Effector memory CD8-positive, alpha-beta T cell (primary cell): ENCODE data around the gene ALDH3A1.
A peak's percentile ranks its signal among the peaks of the same experiment; 100 is the strongest.

Experiments
- ATAC-seq: fragments of 150-1000 bp; cut with Tn5 transposase; replicated peaks from 2 replicates; pipeline ENCODE4 v1.10.0; 2021; ENCODE audit warnings: mild to moderate bottlenecking, moderate library complexity
- DNase-seq, 3 experiments: peaks; one replicate each; pipeline ENCODE4 v3.0.0; 2021
- H3K27ac Mint-ChIP-seq, 2 donors: one replicate each; pipeline ENCODE4 v1.8.0; 2022; ENCODE audit warnings: mild to moderate bottlenecking in 2 of 2, mixed read lengths in 2 of 2, moderate library complexity in 2 of 2
- H3K27me3 Mint-ChIP-seq, 2 donors: one replicate each; pipeline ENCODE4 v1.8.0; 2022; ENCODE audit warnings: mixed read lengths in 2 of 2
- H3K36me3 Mint-ChIP-seq: one replicate; pipeline ENCODE4 v1.8.0; 2022; ENCODE audit warnings: mild to moderate bottlenecking, moderate library complexity, mixed read lengths; ENCODE audit not compliant: insufficient read depth
- H3K4me1 Mint-ChIP-seq, 2 donors: one replicate each; pipeline ENCODE4 v1.8.0; 2022; ENCODE audit warnings: low read depth in 2 of 2, mixed read lengths in 2 of 2
- H3K4me3 Mint-ChIP-seq, 2 donors: one replicate each; pipeline ENCODE4 v1.8.0; 2022; ENCODE audit warnings: mild to moderate bottlenecking in 2 of 2, mixed read lengths in 2 of 2, moderate library complexity in 2 of 2
- H3K9me3 Mint-ChIP-seq, 2 donors: one replicate each; pipeline ENCODE4 v1.8.0; 2022; ENCODE audit warnings: mixed read lengths in 2 of 2
- total RNA-seq, 9 experiments: gene quantifications; one replicate each; lab custom pipeline; 2026; lab: John Stamatoyannopoulos, UW

Gene ALDH3A1
- 0 to 0.11 (median 0) reads per million in 9 experiments for total RNA-seq

DNA sequence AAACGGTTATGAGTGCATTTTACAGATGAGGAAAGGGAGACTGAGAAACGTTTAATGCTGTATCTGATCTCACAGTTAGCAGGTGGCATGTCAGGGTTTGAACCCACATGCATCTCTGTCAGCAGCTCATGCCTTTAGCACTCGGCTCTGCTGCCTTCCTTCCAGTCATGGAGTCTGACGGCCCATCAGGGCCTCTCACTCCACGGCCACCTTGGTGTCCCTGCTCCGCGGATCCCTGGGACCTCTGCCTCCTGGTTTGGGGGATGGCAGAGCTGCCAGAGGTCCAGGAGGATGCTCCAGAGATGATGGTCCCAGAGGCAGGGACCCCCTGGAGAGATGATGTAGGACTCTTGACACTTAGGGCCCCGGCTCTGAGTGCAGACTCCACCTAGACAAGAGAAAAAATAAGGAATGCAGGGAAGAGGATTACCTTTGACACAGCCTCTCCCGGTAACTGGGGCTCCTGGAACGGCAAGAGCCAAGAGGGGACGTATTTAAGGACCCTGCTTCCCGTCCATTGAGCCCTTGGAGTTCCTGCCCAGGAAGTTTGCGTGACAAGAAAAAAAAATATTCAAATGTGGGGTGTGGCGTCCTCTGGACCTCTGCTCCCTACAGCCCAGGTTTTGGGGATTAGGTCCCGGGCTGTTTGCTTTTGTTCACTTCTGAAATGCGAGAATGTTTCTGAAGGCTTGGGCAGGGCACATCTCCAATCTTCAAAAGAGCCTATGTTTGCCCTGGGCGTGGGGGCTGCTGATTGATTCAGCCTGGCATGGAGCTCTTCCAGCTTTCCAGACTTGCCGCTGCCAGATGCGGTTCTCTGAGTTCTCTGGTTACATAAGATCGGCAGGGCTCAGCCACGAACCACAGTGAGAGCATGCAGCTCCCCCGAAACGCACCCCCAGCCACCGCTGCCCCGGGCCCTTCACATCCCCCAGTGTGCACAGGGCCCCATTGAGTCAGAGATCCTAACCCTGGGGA is at the start of gene ALDH3A1:
Gene ALDH3A1 (minus strand): TSS at position 470 of the 978 bp plus-strand sequence. CDS start 3,169 bp downstream, outside the sequence.
- H3K27me3 Mint-ChIP-seq = peaks cover 37 to 52% of the 10 kb centered on the region in 2 donors
- no peaks in the 10 kb centered on the region for H3K9me3 Mint-ChIP-seq
- no peak for DNase-seq
- H3K4me3 Mint-ChIP-seq = no peak within 1 kb of the TSS
- ATAC-seq = no peak
- H3K4me1 Mint-ChIP-seq = peaks cover 0 to 7% of the 10 kb centered on the region in 2 donors
- H3K27ac Mint-ChIP-seq = no peak within 1 kb of the TSS
- no peaks in the 10 kb centered on the region for H3K36me3 Mint-ChIP-seq

DNA sequence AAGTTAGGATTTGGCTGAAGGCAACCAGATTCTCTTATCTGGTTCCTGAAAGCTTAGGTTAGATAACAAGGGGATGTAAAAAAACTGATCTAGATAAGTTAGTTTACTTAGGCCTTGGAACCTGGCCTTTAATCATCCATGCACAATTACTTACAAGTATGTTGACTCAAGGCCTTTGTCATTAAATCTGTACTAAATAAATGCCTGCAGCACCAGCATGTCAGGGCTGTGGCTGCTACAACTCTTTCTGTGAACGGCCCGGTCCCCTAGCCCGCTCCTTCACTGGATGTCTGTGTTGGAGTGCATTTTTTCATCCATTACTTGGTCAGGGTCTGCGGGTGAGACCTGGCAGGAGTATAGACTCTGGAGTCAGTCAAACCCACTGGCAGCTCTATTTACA is 48.4 kb upstream of the ALDH3A1 start:
- Mint-ChIP-seq H3K4me3 (no peak overlapping the region), H3K36me3 (peaks cover 38% of the 10 kb centered on the region), H3K27me3 (no peaks in the 10 kb centered on the region), H3K27ac (no peak overlapping the region), H3K9me3 (peaks cover 0 to 4% of the 10 kb centered on the region in 2 donors), H3K4me1 (no peaks in the 10 kb centered on the region)
- DNase-seq (no peak), ATAC-seq (no peak)

GRCh38 chr17:19791918-19792550 is 43.9 kb upstream of the ALDH3A1 start:
- no peaks in the 10 kb centered on the region for H3K4me1 Mint-ChIP-seq
- no peak overlapping the region for H3K4me3 Mint-ChIP-seq
- DNase-seq (no peak), ATAC-seq (no peak)
- no peak overlapping the region for H3K27ac Mint-ChIP-seq
- peaks cover 0 to 4% of the 10 kb centered on the region in 2 donors for H3K9me3 Mint-ChIP-seq
- peaks cover 26% of the 10 kb centered on the region for H3K36me3 Mint-ChIP-seq
- no peaks in the 10 kb centered on the region for H3K27me3 Mint-ChIP-seq

- no peak for ATAC-seq
- H3K27ac Mint-ChIP-seq = no peak overlapping the region
Measured at GRCh38 chr17:19787733-19788357, 39.7 kb upstream of the ALDH3A1 start.

DNA sequence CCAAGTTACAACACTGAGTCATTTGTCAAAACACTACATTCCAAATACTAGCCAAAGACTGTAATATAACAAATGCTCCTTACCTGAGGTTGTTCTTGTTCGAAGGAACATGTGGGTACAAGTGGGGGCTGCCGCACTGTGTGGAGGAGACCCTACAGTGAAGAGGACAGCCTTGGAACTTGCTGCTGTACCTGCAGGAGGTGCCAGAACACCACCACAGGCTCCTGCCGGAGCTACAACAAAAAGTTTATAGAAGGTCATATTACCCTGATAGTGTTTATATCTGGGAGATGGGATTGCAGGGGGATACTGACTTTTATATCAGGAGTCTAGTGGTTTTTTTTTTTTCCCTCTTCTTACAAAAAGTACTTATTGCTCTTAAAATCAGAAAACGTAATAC is 37.8 kb upstream of the ALDH3A1 start:
- Mint-ChIP-seq H3K9me3 (no peaks in the 10 kb centered on the region), H3K4me3 (no peak overlapping the region), H3K27ac (no peak overlapping the region), H3K4me1 (no peaks in the 10 kb centered on the region), H3K36me3 (peaks cover 15% of the 10 kb centered on the region), H3K27me3 (no peaks in the 10 kb centered on the region)
- ATAC-seq (no peak), DNase-seq (no peak)

More at GRCh38 chr17:19787733-19788357, 39.7 kb upstream of the ALDH3A1 start:
- Mint-ChIP-seq H3K27me3 (no peaks in the 10 kb centered on the region), H3K4me3 (no peak overlapping the region), H3K36me3 (peaks cover 11% of the 10 kb centered on the region), H3K4me1 (no peaks in the 10 kb centered on the region), H3K9me3 (no peaks in the 10 kb centered on the region)
- no peak for DNase-seq

DNA sequence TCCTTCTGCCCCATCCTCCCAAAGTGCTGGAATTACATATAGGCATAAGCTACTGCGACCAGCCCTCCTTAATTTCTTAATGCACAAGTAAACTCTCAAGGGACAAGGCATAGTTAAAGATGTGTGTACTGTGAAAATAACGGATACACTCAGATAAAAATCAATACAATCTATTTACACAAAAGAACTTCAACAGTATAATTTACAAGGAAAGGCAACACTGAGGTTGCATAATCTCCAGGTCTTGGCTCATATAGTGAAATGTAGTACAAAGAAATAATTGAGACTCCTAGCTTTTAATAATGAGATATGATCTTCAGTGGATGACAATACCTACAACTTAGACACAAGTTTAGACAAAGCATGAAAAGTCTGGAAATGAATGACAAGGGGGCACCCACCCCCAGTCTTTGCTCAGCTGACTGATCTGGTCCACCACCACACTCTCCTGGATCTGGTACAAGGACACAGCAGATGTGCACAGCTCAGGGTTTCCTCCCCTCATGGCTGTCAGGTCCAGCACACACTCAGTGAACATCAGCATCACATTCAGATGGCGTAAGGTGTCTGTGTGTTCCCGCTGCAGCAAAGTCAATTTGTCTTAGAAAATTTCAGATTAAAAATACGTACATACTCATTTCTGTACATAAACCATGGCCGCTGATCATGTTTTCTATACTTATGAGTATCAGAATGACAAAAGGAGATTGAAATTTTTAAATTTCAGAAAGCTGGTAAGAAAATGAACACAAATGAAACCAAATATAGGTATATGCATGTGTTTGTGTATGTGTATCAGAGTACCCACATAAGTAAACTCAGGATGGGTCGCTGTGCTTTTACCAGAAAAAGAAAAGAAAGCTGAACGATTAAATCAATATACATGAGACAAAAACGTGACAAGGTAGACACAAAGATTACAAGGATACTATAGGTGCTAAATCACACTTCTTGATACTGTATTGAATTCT is 33.7 kb upstream of the ALDH3A1 start:
- no peaks in the 10 kb centered on the region for H3K9me3 Mint-ChIP-seq

GRCh38 chr17:19780846-19781245 is 32.7 kb upstream of the ALDH3A1 start:
- Mint-ChIP-seq H3K27ac (peak overlapping the region; percentile 17 to 33), H3K36me3 (peaks cover 34% of the 10 kb centered on the region), H3K4me1 (no peaks in the 10 kb centered on the region), H3K4me3 (no peak overlapping the region), H3K27me3 (no peaks in the 10 kb centered on the region), H3K9me3 (no peaks in the 10 kb centered on the region)
- ATAC-seq (no peak), DNase-seq (no peak)

More for the DNA sequence above, 33.7 kb upstream of the ALDH3A1 start:
- H3K4me1 Mint-ChIP-seq = no peaks in the 10 kb centered on the region
- H3K27me3 Mint-ChIP-seq = no peaks in the 10 kb centered on the region
- no peak for DNase-seq
- H3K4me3 Mint-ChIP-seq = no peak overlapping the region
- ATAC-seq = no peak
- peaks cover 26% of the 10 kb centered on the region for H3K36me3 Mint-ChIP-seq
- H3K27ac Mint-ChIP-seq = peak overlapping the region; percentile 17 to 33

GRCh38 chr17:19773534-19773933 is 25.4 kb upstream of the ALDH3A1 start:
- peak overlapping the region; percentile 8 to 66 for H3K27ac Mint-ChIP-seq
- DNase-seq = no peak
- ATAC-seq = no peak

DNA sequence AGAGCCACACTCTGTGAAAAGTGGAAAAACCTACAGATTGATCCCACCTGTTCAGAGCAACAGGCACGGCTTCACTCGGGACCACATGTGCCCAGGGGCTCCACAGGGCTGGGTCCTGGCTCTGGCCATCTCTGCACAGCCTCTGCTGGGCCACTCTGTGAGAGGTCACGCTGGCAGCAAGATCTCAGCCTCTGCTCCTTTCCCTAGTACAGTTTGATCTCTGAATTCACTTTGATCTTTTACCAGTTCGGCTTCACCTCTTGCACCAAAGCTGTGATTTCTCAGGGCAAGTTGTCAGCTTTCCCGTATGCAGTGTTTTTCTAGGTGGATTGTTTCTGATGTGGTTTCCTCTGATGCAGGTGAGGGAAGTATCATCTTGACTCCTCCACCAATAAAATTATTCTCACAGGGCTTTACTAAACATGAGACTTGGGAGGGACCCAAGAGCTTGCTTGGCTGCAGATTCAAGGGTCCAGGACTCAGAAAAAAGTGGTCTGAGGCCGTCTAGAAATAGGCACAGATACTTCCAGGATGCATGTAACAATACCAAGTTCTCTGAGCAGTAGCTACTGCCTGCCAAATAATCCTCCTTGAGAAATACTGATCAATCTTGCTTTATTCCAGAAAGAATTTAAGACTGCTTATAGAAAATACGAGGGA is 24.0 kb upstream of the ALDH3A1 start:
- H3K27ac Mint-ChIP-seq = peak overlapping the region; percentile 57 to 66
- peaks cover 16 to 17% of the 10 kb centered on the region in 2 donors for H3K4me1 Mint-ChIP-seq
- H3K36me3 Mint-ChIP-seq = peaks cover 19% of the 10 kb centered on the region
- H3K27me3 Mint-ChIP-seq = no peaks in the 10 kb centered on the region
- H3K9me3 Mint-ChIP-seq = no peaks in the 10 kb centered on the region
- ATAC-seq (peak; percentile 86), DNase-seq (no peak)
- peak overlapping the region in 1 of 2 donors; percentile 14 for H3K4me3 Mint-ChIP-seq

More at GRCh38 chr17:19773534-19773933, 25.4 kb upstream of the ALDH3A1 start:
- Mint-ChIP-seq H3K4me3 (no peak overlapping the region), H3K9me3 (no peaks in the 10 kb centered on the region), H3K4me1 (peaks cover 16 to 17% of the 10 kb centered on the region in 2 donors), H3K27me3 (no peaks in the 10 kb centered on the region), H3K36me3 (peaks cover 22% of the 10 kb centered on the region)

- Mint-ChIP-seq H3K27ac (peak overlapping the region; percentile 66 to 83), H3K36me3 (peaks cover 14% of the 10 kb centered on the region), H3K9me3 (no peaks in the 10 kb centered on the region), H3K4me3 (peak overlapping the region in 1 of 2 donors; percentile 10), H3K4me1 (peaks cover 17 to 18% of the 10 kb centered on the region in 2 donors), H3K27me3 (no peaks in the 10 kb centered on the region)
- ATAC-seq = no peak
- DNase-seq = no peak
Measured at GRCh38 chr17:19770985-19771735, 23.1 kb upstream of the ALDH3A1 start.

- Mint-ChIP-seq H3K27me3 (no peaks in the 10 kb centered on the region), H3K4me1 (peaks cover 17 to 18% of the 10 kb centered on the region in 2 donors), H3K4me3 (no peak overlapping the region), H3K36me3 (peaks cover 4% of the 10 kb centered on the region), H3K27ac (peak overlapping the region in 1 of 2 donors; percentile 62), H3K9me3 (no peaks in the 10 kb centered on the region)
- no peak for DNase-seq
- ATAC-seq = no peak
Measured at GRCh38 chr17:19769946-19770652, 22.0 kb upstream of the ALDH3A1 start.
